Endothelial cell (in vitro differentiated cells): ENCODE measurements around the gene NQO1. TPM values are rescaled to one million over a fixed set of nuclear protein-coding genes. Genes with fewer than 3 reads are reported as not detected.

Experiments used
- DNase-seq: peaks from one replicate; pipeline ENCODE4 v3.0.0; 2021; ENCODE audit warnings: low spot score
- H3K27ac Mint-ChIP-seq: one replicate; pipeline ENCODE4 v1.8.0; 2021; ENCODE audit warnings: mixed read lengths, inconsistent platforms; ENCODE audit not compliant: unreplicated experiment
- H3K27me3 Mint-ChIP-seq: one replicate; pipeline ENCODE4 v1.8.0; 2021; ENCODE audit warnings: mild to moderate bottlenecking, moderate library complexity, mixed read lengths, inconsistent platforms; ENCODE audit not compliant: unreplicated experiment
- H3K36me3 Mint-ChIP-seq: one replicate; pipeline ENCODE4 v1.8.0; 2021; ENCODE audit warnings: mild to moderate bottlenecking, low read depth, mixed read lengths, inconsistent platforms; ENCODE audit not compliant: unreplicated experiment
- H3K4me1 Mint-ChIP-seq: one replicate; pipeline ENCODE4 v1.8.0; 2021; ENCODE audit warnings: mild to moderate bottlenecking, mixed read lengths, inconsistent platforms; ENCODE audit not compliant: unreplicated experiment
- H3K4me3 Mint-ChIP-seq: one replicate; pipeline ENCODE4 v1.8.0; 2021; ENCODE audit warnings: mild to moderate bottlenecking, mixed read lengths, inconsistent platforms; ENCODE audit not compliant: unreplicated experiment
- H3K9me3 Mint-ChIP-seq: one replicate; pipeline ENCODE4 v1.8.0; 2021; ENCODE audit warnings: mixed read lengths, inconsistent platforms; ENCODE audit not compliant: unreplicated experiment
- total RNA-seq: library from RNA; stranded (reverse); fragmentation: NEBNext Ultra II Directional; extraction: Animal tissue kit (Norgen Biotek cat#: 25700); gene quantifications from one replicate; pipeline ENCODE4 v1.2.1, GENCODE V29; 2021; ENCODE audit not compliant: unreplicated experiment
- TF ChIP-seq, protein P1 (sequence below): fragments of 200-600 bp; sonication (generic); IDR thresholded peaks from one replicate; pipeline ENCODE4 v1.5.0; 2021; ENCODE audit warnings: antibody characterized with exemption; ENCODE audit not compliant: unreplicated experiment

NQO1 gene
- total RNA-seq, 1 donor from 2014 or later: 29.1 TPM

DNA sequence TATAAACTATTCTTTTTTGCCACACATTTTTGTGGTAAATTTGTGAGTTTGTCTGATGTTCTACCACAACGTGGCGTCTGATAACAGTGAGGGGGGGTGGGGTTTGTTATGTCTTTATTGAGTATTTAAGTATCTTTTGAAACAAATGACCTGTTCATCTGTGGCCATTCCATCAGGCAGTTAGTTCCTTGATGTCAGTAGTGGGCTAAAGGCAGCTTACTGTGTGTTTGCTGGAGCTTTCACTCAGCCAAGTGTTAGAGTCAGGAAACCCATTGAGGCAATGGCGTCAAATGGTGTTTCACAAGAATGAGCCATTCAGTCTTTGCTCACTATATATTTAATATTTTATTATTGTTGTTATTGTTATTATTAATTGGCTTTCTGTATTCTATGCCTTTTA lies 28.0 kb downstream of the NQO1 start:
- no peaks in the 10 kb centered on the region for H3K27me3 Mint-ChIP-seq
- no peak for DNase-seq
- H3K4me3 Mint-ChIP-seq: no peak overlapping the region
- H3K9me3 Mint-ChIP-seq: no peaks in the 10 kb centered on the region
- TF ChIP-seq, protein P1, sequence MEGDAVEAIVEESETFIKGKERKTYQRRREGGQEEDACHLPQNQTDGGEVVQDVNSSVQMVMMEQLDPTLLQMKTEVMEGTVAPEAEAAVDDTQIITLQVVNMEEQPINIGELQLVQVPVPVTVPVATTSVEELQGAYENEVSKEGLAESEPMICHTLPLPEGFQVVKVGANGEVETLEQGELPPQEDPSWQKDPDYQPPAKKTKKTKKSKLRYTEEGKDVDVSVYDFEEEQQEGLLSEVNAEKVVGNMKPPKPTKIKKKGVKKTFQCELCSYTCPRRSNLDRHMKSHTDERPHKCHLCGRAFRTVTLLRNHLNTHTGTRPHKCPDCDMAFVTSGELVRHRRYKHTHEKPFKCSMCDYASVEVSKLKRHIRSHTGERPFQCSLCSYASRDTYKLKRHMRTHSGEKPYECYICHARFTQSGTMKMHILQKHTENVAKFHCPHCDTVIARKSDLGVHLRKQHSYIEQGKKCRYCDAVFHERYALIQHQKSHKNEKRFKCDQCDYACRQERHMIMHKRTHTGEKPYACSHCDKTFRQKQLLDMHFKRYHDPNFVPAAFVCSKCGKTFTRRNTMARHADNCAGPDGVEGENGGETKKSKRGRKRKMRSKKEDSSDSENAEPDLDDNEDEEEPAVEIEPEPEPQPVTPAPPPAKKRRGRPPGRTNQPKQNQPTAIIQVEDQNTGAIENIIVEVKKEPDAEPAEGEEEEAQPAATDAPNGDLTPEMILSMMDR: no peak
- H3K36me3 Mint-ChIP-seq: peaks cover 16% of the 10 kb centered on the region
- no peak overlapping the region for H3K27ac Mint-ChIP-seq
- peaks cover 12% of the 10 kb centered on the region for H3K4me1 Mint-ChIP-seq

DNA sequence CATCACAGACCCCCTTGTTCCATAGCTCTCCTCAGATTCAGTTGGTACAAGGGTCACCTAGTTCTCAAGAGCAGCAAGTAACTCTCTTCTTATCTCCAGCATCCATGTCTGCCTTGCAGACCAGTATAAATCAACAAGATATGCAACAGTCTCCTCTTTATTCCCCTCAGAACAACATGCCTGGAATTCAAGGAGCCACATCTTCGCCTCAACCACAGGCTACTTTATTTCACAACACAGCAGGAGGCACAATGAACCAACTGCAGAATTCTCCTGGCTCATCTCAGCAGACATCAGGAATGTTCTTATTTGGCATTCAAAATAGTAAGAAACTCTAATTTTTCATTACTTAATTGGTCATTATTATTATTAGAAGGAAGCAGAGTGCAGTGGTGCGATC lies 32.4 kb downstream of the NQO1 start:
- peaks cover 4% of the 10 kb centered on the region for H3K4me1 Mint-ChIP-seq

DNA sequence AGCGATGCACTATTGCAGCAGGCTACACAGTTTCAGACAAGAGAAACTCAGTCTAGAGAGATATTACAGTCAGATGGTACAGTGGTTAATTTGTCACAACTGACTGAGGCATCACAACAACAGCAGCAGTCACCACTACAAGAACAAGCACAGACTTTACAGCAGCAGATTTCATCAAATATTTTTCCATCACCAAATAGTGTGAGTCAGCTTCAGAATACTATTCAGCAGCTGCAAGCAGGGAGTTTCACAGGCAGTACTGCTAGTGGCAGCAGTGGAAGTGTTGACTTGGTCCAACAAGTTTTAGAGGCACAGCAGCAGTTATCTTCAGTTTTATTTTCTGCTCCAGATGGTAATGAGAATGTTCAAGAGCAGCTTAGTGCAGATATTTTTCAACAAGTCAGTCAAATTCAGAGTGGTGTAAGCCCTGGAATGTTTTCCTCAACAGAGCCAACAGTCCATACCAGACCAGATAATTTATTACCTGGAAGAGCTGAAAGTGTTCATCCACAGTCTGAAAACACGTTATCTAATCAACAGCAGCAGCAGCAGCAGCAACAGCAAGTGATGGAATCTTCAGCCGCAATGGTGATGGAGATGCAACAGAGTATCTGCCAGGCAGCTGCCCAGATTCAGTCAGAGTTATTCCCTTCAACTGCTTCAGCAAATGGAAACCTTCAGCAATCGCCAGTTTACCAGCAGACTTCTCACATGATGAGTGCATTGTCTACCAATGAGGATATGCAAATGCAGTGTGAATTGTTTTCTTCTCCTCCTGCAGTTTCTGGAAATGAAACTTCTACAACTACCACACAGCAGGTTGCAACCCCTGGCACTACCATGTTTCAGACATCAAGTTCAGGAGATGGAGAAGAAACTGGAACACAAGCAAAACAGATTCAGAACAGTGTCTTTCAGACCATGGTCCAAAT lies 34.1 kb downstream of the NQO1 start:
- Mint-ChIP-seq H3K27ac (no peak overlapping the region), H3K27me3 (no peaks in the 10 kb centered on the region), H3K4me1 (no peaks in the 10 kb centered on the region), H3K9me3 (no peaks in the 10 kb centered on the region), H3K4me3 (peak overlapping the region; percentile 22), H3K36me3 (peaks cover 34% of the 10 kb centered on the region)
- TF ChIP-seq, protein P1: no peak
- no peak for DNase-seq

More for the DNA sequence above, 32.4 kb downstream of the NQO1 start:
- DNase-seq: no peak
- Mint-ChIP-seq H3K9me3 (no peaks in the 10 kb centered on the region), H3K4me3 (peak overlapping the region; percentile 63), H3K27me3 (no peaks in the 10 kb centered on the region), H3K27ac (no peak overlapping the region), H3K36me3 (peaks cover 34% of the 10 kb centered on the region)
- TF ChIP-seq, protein P1: no peak

DNA sequence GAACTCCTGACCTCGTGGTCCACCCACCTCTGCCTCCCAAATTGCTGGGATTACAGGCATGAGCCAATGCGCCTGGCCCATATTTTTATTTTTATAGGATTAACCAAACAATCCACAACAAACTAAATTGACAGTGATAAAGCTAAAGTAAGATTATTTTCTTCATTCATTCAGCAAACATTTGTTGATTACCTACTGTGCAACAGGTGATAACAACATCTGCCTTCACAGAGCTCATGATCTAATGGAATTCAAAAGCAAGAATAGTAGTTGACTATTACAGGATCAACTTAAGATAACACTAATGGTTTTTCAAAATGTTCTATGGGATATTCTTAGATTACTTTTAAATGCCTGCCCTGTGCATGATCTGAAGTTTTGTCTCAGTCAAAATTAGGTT lies 37.8 kb downstream of the NQO1 start:
- Mint-ChIP-seq H3K4me1 (no peaks in the 10 kb centered on the region), H3K27me3 (no peaks in the 10 kb centered on the region), H3K36me3 (peaks cover 24% of the 10 kb centered on the region), H3K9me3 (no peaks in the 10 kb centered on the region), H3K27ac (no peak overlapping the region), H3K4me3 (no peak overlapping the region)
- DNase-seq: no peak
- TF ChIP-seq, protein P1: no peak

DNA sequence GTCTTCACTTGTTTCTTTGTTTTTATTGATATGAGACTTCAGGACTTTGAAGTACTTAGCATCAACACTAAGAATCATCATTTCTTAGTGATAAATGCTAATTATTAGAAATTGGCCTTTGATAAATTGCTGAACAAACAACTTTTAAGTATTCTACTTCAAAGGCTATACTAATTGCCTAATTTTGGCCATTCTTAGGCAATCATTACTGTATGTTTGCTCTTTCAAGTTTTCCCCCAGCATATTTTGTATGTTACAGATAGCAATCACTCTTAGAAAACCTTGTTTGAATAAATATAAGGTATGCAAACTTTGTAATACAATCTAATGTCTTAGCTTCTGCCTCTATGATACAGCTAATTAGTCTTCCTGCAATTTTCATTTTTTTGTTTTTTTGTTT lies 46.0 kb downstream of the NQO1 start:
- H3K36me3 Mint-ChIP-seq: peaks cover 11% of the 10 kb centered on the region
- no peak for DNase-seq
- TF ChIP-seq, protein P1: no peak
- no peak overlapping the region for H3K27ac Mint-ChIP-seq
- no peak overlapping the region for H3K4me3 Mint-ChIP-seq
- no peaks in the 10 kb centered on the region for H3K9me3 Mint-ChIP-seq
- no peaks in the 10 kb centered on the region for H3K27me3 Mint-ChIP-seq
- H3K4me1 Mint-ChIP-seq: no peaks in the 10 kb centered on the region
